Neural progenitor cell (in vitro differentiated cells): ENCODE measurements around the gene KCNMA1. TPM values are rescaled to one million over a fixed set of nuclear protein-coding genes. Genes with fewer than 3 reads are reported as not detected.

Experiments used
- DNase-seq: peaks from one replicate; pipeline ENCODE4 v3.0.0-alpha.2; 2016; ENCODE audit warnings: low spot score
- H2AFZ ChIP-seq: fragments of 200-600 bp; sonication (generic); replicated peaks from 2 replicates; pipeline ENCODE4 v1.6.1; 2016; ENCODE audit warnings: antibody characterized with exemption
- H3F3A ChIP-seq: fragments of 200-600 bp; sonication (generic); 2 replicates; pipeline ENCODE4 v1.6.1; 2016; ENCODE audit warnings: antibody characterized with exemption, low read depth
- H3K27ac ChIP-seq: fragments of 200-600 bp; sonication (generic); 2 replicates; pipeline ENCODE4 v1.5.1; 2016; ENCODE audit warnings: mild to moderate bottlenecking
- H3K27me3 ChIP-seq: fragments of 200-600 bp; sonication (generic); 2 replicates; pipeline ENCODE4 v1.6.1; 2016; ENCODE audit warnings: mild to moderate bottlenecking, moderate library complexity
- H3K36me3 ChIP-seq: fragments of 200-600 bp; sonication (generic); 2 replicates; pipeline ENCODE4 v1.5.1; 2016
- H3K4me1 ChIP-seq: fragments of 200-600 bp; sonication (generic); 2 replicates; pipeline ENCODE4 v1.6.1; 2016; ENCODE audit warnings: mixed run types
- H3K4me2 ChIP-seq: fragments of 200-600 bp; sonication (generic); 2 replicates; pipeline ENCODE4 v1.6.1; 2016
- H3K4me3 ChIP-seq: fragments of 200-600 bp; sonication (generic); 2 replicates; pipeline ENCODE4 v1.5.1; 2016
- H3K79me2 ChIP-seq: fragments of 200-600 bp; sonication (generic); 2 replicates; pipeline ENCODE4 v1.6.1; 2016; ENCODE audit warnings: low read depth
- H3K9ac ChIP-seq: fragments of 200-600 bp; sonication (generic); 2 replicates; pipeline ENCODE4 v1.6.1; 2016
- H3K9me3 ChIP-seq: fragments of 200-600 bp; sonication (generic); 2 replicates; pipeline ENCODE4 v1.5.1; 2016; ENCODE audit warnings: low read depth
- H4K20me1 ChIP-seq: fragments of 200-600 bp; sonication (generic); 2 replicates; pipeline ENCODE4 v1.6.1; 2016; ENCODE audit warnings: low read depth
- H3K27ac Mint-ChIP-seq: 3 replicates; pipeline ENCODE4 v1.8.0; 2021; ENCODE audit warnings: mixed read lengths
- H3K27me3 Mint-ChIP-seq: 2 replicates; pipeline ENCODE4 v1.8.0; 2022; ENCODE audit warnings: low read depth, mild to moderate bottlenecking, inconsistent platforms, moderate library complexity, mixed read lengths; ENCODE audit not compliant: insufficient read depth
- H3K36me3 Mint-ChIP-seq: 3 replicates; pipeline ENCODE4 v1.8.0; 2021; ENCODE audit warnings: mixed read lengths
- H3K4me1 Mint-ChIP-seq: 3 replicates; pipeline ENCODE4 v1.8.0; 2021; ENCODE audit warnings: mixed read lengths
- H3K4me3 Mint-ChIP-seq: 3 replicates; pipeline ENCODE4 v1.8.0; 2021; ENCODE audit warnings: mild to moderate bottlenecking, moderate library complexity, mixed read lengths
- H3K9me3 Mint-ChIP-seq: 3 replicates; pipeline ENCODE4 v1.8.0; 2020; ENCODE audit warnings: mixed read lengths
- CTCF ChIP-seq: fragments of 200-600 bp; sonication (generic); IDR thresholded peaks from 2 replicates; pipeline ENCODE4 v1.5.1; 2017; ENCODE audit warnings: antibody characterized with exemption, mild to moderate bottlenecking
- EZH2 ChIP-seq: fragments of 200-600 bp; sonication (generic); IDR thresholded peaks from 2 replicates; pipeline ENCODE4 v1.6.1; 2017; ENCODE audit warnings: antibody characterized with exemption, mild to moderate bottlenecking, moderate library complexity
- EZH2phosphoT487 ChIP-seq: fragments of 200-600 bp; sonication (generic); IDR thresholded peaks from 2 replicates; pipeline ENCODE4 v1.6.1; 2017; ENCODE audit warnings: antibody characterized with exemption
- total RNA-seq: library from RNA; depleted of rRNA; stranded (reverse); fragments of >200 nt; gene quantifications from 2 replicates; pipeline ENCODE4 v1.2.3, GENCODE V29; 2015; ENCODE audit warnings: low replicate concordance

The KCNMA1 gene
- total RNA-seq, 1 donor from 2014 or later = 2.4 TPM

- TF ChIP-seq EZH2phosphoT487 (no peak), EZH2 (no peak), CTCF (no peak)
- H3K4me1 ChIP-seq = peaks cover 8% of the 10 kb centered on the region
- no peak overlapping the region for H3K4me3 ChIP-seq
- H3K9ac ChIP-seq = no peak overlapping the region
- H3K4me3 Mint-ChIP-seq = no peak overlapping the region
- H3K79me2 ChIP-seq = no peaks in the 10 kb centered on the region
- DNase-seq = no peak
- H3K9me3 ChIP-seq = no peaks in the 10 kb centered on the region
- no peak overlapping the region for H2AFZ ChIP-seq
- no peak overlapping the region for H3K27ac ChIP-seq
- H3K27ac Mint-ChIP-seq = no peak overlapping the region
- no peaks in the 10 kb centered on the region for H3K27me3 Mint-ChIP-seq
- H3F3A ChIP-seq = no peaks in the 10 kb centered on the region
- H3K4me2 ChIP-seq = no peak overlapping the region
- H3K4me1 Mint-ChIP-seq = peaks cover 20% of the 10 kb centered on the region
- no peaks in the 10 kb centered on the region for H3K9me3 Mint-ChIP-seq
- H3K36me3 Mint-ChIP-seq = no peaks in the 10 kb centered on the region
- H3K36me3 ChIP-seq = no peaks in the 10 kb centered on the region
- no peaks in the 10 kb centered on the region for H3K27me3 ChIP-seq
- no peaks in the 10 kb centered on the region for H4K20me1 ChIP-seq
Measured at GRCh38 chr10:77601488-77601887, 36.1 kb downstream of the KCNMA1 start.

GRCh38 chr10:77600640-77601039 lies 37.0 kb downstream of the KCNMA1 start:
- no peaks in the 10 kb centered on the region for H3K79me2 ChIP-seq
- no peak for TF ChIP-seq CTCF
- TF ChIP-seq EZH2phosphoT487 = no peak
- TF ChIP-seq EZH2 = no peak
- Mint-ChIP-seq H3K4me3 (no peak overlapping the region), H3K36me3 (no peaks in the 10 kb centered on the region), H3K27me3 (no peaks in the 10 kb centered on the region), H3K4me1 (peaks cover 20% of the 10 kb centered on the region), H3K9me3 (no peaks in the 10 kb centered on the region), H3K27ac (no peak overlapping the region)
- H3K27ac ChIP-seq = no peak overlapping the region
- H3K9ac ChIP-seq = no peak overlapping the region
- no peaks in the 10 kb centered on the region for H3K9me3 ChIP-seq
- no peaks in the 10 kb centered on the region for H3K36me3 ChIP-seq
- H3K4me2 ChIP-seq = no peak overlapping the region
- H2AFZ ChIP-seq = no peak overlapping the region
- H3K4me1 ChIP-seq = peaks cover 8% of the 10 kb centered on the region
- no peak for DNase-seq
- H3K4me3 ChIP-seq = no peak overlapping the region
- H4K20me1 ChIP-seq = no peaks in the 10 kb centered on the region
- no peaks in the 10 kb centered on the region for H3F3A ChIP-seq
- H3K27me3 ChIP-seq = no peaks in the 10 kb centered on the region

GRCh38 chr10:77599651-77600050 lies 38.0 kb downstream of the KCNMA1 start:
- Histone ChIP-seq H3K27ac (no peak overlapping the region), H3K79me2 (no peaks in the 10 kb centered on the region), H4K20me1 (no peaks in the 10 kb centered on the region), H3F3A (no peaks in the 10 kb centered on the region), H3K4me3 (no peak overlapping the region), H3K9me3 (no peaks in the 10 kb centered on the region), H3K9ac (no peak overlapping the region), H2AFZ (no peak overlapping the region), H3K36me3 (no peaks in the 10 kb centered on the region), H3K4me1 (peaks cover 8% of the 10 kb centered on the region), H3K4me2 (no peak overlapping the region), H3K27me3 (no peaks in the 10 kb centered on the region)
- no peaks in the 10 kb centered on the region for H3K27me3 Mint-ChIP-seq
- no peaks in the 10 kb centered on the region for H3K36me3 Mint-ChIP-seq
- TF ChIP-seq EZH2 (no peak), EZH2phosphoT487 (no peak), CTCF (no peak)
- no peaks in the 10 kb centered on the region for H3K9me3 Mint-ChIP-seq
- no peak for DNase-seq
- no peak overlapping the region for H3K4me3 Mint-ChIP-seq
- peak overlapping the region; percentile 22 for H3K27ac Mint-ChIP-seq
- peaks cover 20% of the 10 kb centered on the region for H3K4me1 Mint-ChIP-seq

- no peak overlapping the region for H3K27ac Mint-ChIP-seq
- no peaks in the 10 kb centered on the region for H3K27me3 ChIP-seq
- no peaks in the 10 kb centered on the region for H3K36me3 Mint-ChIP-seq
- no peak for TF ChIP-seq EZH2phosphoT487
- peaks cover 8% of the 10 kb centered on the region for H3K4me1 ChIP-seq
- DNase-seq = no peak
- H3K4me2 ChIP-seq = no peak overlapping the region
- no peaks in the 10 kb centered on the region for H3F3A ChIP-seq
- no peaks in the 10 kb centered on the region for H3K9me3 ChIP-seq
- no peak overlapping the region for H3K9ac ChIP-seq
- no peak overlapping the region for H3K4me3 ChIP-seq
- no peak overlapping the region for H3K4me3 Mint-ChIP-seq
- H4K20me1 ChIP-seq = no peaks in the 10 kb centered on the region
- H3K79me2 ChIP-seq = no peaks in the 10 kb centered on the region
- no peaks in the 10 kb centered on the region for H3K9me3 Mint-ChIP-seq
- H3K27me3 Mint-ChIP-seq = no peaks in the 10 kb centered on the region
- H2AFZ ChIP-seq = no peak overlapping the region
- H3K36me3 ChIP-seq = no peaks in the 10 kb centered on the region
- H3K27ac ChIP-seq = no peak overlapping the region
- peaks cover 20% of the 10 kb centered on the region for H3K4me1 Mint-ChIP-seq
Measured at GRCh38 chr10:77598606-77599005, 39.0 kb downstream of the KCNMA1 start.
